ENCODE data around the gene MRPS15.

DNA sequence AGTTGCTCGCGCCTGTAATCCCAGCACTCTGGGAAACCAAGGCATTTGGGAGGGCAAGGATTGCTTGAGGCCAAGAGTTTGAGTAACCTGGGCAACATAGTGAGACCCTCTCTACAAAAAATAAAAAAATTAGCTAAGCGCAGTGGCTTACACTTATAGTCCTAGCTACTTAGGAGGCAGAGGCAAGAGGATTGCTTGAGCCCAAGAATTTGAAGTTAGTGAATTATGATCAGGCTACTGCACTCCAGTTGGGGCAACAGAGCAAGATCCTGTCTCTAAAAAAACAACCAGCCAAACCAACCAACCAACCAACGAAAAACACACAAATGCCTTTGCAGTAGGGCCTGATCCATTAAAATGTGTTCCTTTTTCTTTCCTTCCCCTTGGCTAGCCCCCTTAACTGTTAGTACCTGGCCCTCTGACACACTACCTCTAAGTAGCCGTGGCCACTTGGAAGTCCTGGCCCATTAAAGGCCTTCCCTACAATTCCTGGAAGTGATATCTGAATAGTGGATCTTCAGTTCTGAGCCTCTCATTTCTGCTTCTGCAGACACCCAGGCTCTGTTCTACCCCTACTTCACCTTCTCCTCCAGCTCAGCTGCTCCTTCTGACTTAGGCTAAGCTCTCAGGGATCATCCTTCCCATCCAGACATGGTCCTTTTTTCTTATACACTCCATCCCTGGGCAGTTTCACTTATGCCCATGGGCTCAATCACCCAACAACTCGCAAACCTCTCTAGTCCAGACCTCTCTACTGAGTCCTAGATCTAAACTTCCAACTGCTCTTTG is 10.4 kb downstream of the MRPS15 start:
- TF ChIP-seq CTCF (IDR thresholded peaks at IDR 0.05 in 8 of 11, conservative IDR thresholded peaks at IDR 0.05 in 3 of 11) (no peak), POLR2A (IDR thresholded peaks at IDR 0.05) (no peak)

Data from spleen (tissue), 7 donors.